Measurements from ENCODE around the gene CTNNA3.

The CTNNA3 gene

GRCh38 chr10:66204838-66205237 lies 1491.2 kb downstream of the CTNNA3 start:
- in situ Hi-C loops (cut with HindIII; ENCODE audit: low sequenced_read_pairs) = no loop called here

- in situ Hi-C loops (cut with HindIII; ENCODE audit: low sequenced_read_pairs) = no loop called here
Observed at GRCh38 chr10:66202101-66202500, 1493.9 kb downstream of the CTNNA3 start.

DNA sequence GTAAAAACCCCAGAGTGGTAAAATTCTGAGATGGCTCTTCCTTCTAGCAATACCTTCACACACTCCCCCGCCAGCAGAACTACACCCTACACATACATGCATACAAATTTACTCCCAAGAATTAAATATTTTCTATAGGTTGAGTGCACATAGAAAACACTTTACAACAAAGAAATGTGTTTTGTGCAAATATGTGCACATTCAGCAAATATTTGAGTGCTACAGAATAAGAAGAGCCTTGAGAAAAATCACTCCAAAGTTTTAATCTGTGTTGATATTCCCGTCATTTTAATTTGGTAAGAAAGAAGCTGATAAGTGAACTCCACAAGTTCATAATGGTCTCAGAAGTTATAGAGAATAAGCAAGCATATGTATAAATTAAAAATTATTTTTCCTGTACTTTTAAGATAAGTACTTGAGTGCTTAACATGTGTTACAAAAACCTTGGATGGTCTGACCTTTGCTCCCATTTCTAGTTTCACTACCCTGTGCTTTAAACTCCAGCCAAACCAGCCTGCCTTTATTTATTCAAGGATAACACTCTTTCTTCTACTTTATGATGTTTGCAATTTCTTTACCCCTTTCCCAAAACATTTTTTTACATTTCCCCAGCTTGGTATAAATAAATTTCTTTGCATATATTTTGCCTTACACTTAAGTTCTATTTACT lies 1503.7 kb downstream of the CTNNA3 start:
- in situ Hi-C loops (cut with HindIII; ENCODE audit: low sequenced_read_pairs) = no loop called here

GRCh38 chr10:66190413-66190812 lies 1505.6 kb downstream of the CTNNA3 start:
- in situ Hi-C loops (cut with HindIII; ENCODE audit: low sequenced_read_pairs) = no loop called here

GRCh38 chr10:66189271-66189670 lies 1506.7 kb downstream of the CTNNA3 start:
- in situ Hi-C loops (cut with HindIII; ENCODE audit: low sequenced_read_pairs) = no loop called here

DNA sequence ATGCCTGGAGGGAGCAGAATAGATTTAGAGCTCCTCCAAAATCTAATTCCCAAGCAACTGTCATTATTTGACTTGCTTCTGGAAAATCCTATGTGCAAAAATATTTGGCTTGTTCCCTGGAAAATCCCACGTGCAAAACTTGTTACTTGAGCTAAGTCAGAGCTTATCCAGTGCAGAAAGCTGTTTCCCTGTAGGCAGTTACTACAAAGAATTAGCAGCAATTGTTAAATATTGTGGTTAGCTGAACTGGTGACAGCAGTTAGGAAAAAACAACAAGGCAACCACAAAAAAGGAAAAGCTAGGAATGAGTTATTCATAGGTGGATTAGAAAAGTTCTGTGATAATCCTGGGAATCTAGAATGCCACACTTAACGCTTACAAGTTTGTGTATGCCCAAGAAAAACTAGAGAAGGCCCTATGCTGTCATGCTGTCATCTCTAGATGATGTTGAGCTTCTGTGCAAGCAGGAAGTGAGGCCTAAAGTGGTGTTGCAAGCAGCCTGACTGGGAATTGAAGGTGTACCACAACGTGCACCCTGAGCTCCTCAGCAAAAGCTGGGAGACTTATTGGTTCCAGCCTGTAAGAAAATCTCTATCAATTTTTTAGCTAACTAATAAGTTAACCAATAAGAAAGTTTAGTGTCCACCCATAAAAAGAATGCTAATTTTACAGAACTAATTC lies 1508.8 kb downstream of the CTNNA3 start:
- in situ Hi-C loops (cut with HindIII; ENCODE audit: low sequenced_read_pairs) = no loop called here

DNA sequence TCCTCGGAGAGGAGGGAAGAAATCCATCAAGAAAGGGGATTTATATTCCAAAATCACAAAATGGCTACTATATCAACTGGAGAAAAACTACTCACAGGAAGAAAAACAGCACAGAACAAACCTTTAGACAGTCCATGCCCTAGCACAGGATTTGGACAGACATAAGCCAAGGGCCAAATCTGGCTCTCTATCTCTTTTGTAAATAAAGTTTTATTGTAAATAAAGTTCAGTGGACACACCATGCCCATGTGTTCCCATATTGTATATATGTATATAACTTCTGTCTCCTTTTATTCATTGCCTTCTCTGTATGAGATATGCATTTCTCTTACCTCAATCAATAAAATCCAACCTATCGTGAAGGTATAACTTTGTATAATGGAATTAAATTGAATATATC lies 1513.0 kb downstream of the CTNNA3 start:
- in situ Hi-C loops (cut with HindIII; ENCODE audit: low sequenced_read_pairs) = no loop called here

DNA sequence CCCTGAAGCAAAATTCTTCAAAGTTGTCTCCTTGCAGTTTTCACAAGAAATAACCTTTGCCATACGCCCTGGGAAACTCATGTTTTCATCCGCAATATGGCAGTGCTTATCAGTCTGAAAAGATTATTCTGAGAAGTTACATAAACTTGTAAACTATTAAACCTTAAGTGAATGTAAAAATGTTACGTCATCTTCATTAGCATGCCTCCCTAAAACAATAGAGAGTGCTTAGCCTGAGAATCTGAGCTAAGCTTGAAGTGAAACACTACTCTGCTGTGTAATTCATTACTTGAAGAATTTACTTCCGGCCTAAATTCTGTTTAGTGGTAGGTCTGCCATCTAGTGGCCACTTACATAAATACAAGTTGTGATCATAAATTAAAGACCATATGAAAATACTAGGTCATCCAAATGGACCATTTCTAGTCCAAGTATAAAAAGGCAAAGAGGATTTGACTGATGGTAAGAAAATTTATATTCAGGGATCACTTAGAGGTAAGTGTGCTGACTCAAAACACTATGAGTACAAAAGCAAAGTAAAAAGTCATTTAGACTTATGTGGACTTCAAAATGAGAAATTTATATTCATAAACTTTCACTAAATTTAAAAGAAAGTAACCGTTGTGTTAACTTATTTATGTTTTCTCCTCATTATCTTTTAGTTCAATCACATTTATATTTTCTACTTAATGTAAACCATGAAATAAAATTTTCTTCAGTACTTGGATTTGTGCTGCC lies 1515.2 kb downstream of the CTNNA3 start:
- in situ Hi-C loops (cut with HindIII; ENCODE audit: low sequenced_read_pairs) = no loop called here

GRCh38 chr10:66180021-66180420 lies 1516.0 kb downstream of the CTNNA3 start:
- in situ Hi-C loops (cut with HindIII; ENCODE audit: low sequenced_read_pairs) = no loop called here

- in situ Hi-C loops (cut with HindIII; ENCODE audit: low sequenced_read_pairs) = no loop called here
Observed at GRCh38 chr10:66176772-66177171, 1519.2 kb downstream of the CTNNA3 start.

- in situ Hi-C loops (cut with HindIII; ENCODE audit: low sequenced_read_pairs) = no loop called here
Observed at GRCh38 chr10:66167816-66168215, 1528.2 kb downstream of the CTNNA3 start.

DNA sequence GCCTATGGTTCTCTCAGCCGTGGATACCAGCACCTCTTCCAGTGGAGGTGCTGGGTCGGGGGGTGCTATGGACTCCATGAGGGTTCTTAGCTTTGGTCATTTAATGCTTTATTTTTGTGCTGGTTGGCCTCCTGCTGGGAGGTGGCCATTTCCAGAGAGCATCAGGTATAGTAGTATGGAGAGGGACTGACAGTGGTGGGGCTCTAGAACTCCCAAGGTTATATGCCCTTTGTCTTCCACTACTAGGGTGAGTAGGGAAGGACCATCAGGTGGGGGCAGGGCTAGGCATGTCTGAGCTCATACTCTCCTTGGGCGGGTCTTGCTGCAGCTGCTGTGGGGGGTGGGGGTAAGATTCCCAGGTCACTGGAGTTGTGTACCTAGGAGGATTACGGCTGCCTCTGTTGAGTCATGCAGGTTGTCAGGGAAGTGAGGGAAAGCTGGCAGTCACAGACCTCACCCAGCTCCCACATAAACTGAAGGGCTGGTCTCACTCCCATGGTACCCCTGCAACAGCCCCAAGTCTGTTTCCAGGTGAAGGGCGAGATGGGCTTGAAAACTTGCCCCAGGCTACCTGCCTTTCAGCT lies 1533.3 kb downstream of the CTNNA3 start:
- in situ Hi-C loops (cut with HindIII; ENCODE audit: low sequenced_read_pairs) = no loop called here

GRCh38 chr10:66151346-66151745 lies 1544.6 kb downstream of the CTNNA3 start:
- in situ Hi-C loops (cut with HindIII; ENCODE audit: low sequenced_read_pairs) = no loop called here

DNA sequence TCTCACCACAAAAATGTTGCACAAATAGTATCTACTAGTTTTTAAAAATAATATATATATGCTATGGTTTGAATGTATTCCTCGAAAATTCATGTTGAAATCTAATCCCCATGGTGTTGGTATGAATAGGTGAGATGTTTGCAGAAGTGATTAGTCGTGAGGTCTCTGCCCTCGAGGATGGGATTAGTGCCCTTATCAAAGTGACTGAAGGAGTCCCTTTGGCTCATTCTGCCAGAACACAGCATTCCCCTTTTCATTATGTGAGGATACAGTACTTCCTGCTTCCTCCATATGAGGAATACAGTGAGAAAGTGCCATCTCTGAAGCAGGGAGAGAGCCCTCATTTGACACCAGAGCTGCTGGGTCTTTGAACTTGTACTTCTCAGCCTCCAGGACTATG lies 1547.7 kb downstream of the CTNNA3 start:
- in situ Hi-C loops (cut with HindIII; ENCODE audit: low sequenced_read_pairs) = no loop called here

DNA sequence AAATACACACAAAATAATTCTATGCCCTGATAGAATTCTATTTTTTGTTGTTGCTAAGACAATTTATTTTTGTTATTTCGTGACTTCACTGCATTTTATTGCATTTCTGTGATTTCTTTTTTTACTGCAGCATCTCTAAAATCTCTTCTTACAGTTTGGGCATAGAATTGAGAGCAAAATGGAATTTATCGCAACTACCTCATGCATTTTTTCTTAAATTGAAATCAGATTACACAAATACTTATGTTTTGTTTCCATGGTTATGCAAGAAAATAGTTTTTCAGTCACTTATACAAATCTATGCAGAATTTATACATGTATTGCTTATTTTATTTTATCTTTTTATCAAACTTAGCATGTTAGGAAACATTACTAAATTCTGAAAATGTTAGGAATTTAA lies 1552.0 kb downstream of the CTNNA3 start:
- in situ Hi-C loops (cut with HindIII; ENCODE audit: low sequenced_read_pairs) = no loop called here

GRCh38 chr10:66102756-66103155 lies 1593.2 kb downstream of the CTNNA3 start:
- in situ Hi-C loops (cut with HindIII; ENCODE audit: low sequenced_read_pairs) = no loop called here

DNA sequence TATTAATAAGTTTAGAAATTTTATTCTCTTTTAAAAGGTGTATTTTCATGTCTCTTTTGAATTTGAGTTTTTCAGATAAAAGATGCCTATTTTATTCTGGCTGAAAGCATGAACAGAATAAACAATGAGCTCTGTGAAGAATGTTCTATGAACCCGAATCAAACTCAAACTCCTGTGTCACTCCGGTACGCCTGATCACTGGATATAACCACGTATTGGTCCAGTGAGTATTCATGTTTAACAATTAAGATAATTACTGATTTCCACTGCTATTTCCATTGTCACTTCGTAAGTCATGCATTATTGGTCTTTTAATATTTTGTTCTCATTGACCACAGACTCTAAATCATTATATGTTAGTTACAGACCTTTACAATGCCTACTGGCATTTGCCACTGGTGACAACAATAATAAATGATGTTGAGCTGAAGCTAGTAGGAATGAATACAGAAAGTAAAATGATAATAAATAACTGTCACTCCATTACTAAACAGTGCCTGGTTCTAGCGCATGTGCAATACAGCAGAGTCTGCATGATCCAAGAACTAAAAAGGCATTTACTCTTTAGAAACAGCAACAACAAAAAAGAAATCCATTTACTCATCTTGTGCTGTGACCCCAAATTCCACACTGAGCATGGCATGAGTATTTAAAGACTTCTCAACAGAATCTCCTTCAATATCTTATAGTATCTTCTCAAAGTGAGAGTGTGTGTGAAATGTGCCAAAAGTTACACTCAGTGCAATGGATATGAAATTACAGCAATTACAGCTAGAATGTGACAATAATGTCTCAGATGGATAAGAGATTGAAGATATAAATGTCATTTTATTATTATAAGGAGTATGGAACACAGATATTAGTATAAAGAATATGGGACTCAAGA lies 1597.2 kb downstream of the CTNNA3 start:
- in situ Hi-C loops (cut with HindIII; ENCODE audit: low sequenced_read_pairs) = no loop called here

DNA sequence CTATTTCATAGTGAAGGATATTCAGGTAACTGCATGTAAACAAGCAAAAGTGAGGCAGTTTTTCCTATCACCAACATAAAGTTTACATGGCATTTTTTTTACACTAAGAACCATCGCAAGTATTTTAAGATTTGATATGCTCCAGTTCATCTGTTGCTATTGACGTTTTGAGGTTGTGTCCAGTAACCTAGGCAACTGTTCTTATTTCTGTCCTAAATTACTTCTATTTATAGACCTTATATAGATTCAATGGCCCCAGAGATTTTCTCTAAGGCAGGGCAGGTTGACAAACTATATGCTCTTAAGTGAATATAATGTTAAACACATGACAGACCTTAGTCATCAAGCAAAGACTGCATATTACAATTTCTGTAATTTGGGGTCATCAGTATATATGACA lies 1600.4 kb downstream of the CTNNA3 start:
- in situ Hi-C loops (cut with HindIII; ENCODE audit: low sequenced_read_pairs) = no loop called here

DNA sequence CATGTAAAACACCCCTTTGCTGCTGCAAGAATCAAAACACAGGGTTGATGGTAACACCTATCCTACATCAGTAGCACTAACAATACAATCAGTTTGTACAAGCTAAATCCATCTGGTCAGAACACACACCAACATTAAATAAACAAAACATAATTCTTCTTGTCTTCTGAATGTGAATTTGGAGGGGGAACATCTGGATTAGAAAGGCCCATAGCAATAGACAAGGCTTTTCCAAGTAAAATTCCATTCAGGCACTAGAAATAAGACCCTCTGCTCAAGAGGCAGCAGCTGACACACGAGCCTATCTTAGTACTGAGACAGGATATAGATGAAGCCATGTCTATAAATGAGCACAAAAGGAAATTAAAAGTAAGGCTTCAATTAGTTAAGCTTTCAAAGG lies 1610.1 kb downstream of the CTNNA3 start:
- in situ Hi-C loops (cut with HindIII; ENCODE audit: low sequenced_read_pairs) = no loop called here

- in situ Hi-C loops (cut with HindIII; ENCODE audit: low sequenced_read_pairs) = no loop called here
Observed at GRCh38 chr10:66071907-66072306, 1624.1 kb downstream of the CTNNA3 start.

DNA sequence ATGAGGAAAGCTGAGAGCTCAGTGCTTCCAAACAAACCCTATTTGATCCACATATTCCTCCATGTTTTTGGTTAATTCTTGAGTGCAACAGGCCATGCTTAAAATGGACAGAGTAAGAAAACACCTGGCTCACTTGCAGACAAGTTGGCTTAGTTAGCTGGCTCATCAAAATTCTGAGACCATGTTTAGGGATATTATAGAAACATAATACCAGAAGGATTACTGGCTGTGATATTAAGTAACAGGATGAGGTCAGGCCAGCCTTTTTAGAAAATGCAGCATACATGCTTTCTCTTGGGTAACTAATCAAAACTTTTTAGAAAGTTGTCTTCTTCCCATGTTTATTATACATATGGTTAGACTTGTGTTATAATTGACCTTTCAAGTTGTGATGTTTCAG lies 1637.4 kb downstream of the CTNNA3 start:
- in situ Hi-C loops (cut with HindIII; ENCODE audit: low sequenced_read_pairs) = no loop called here
